ENCODE results near the gene FHIT.
"Not testable (repeated sequence)": the region's sequence is repeated elsewhere in the genome, so short reads cannot be mapped to it uniquely, and the experiment has no call there.

The FHIT gene

GRCh38 chr3:61077551-61077950, 173.7 kb downstream of the FHIT start:
- DNase-seq (ENCODE audit: low read depth, low spot score) = no peak
- H3K4me3 ChIP-seq (ENCODE audit: low read length) = no peak overlapping the region

DNA sequence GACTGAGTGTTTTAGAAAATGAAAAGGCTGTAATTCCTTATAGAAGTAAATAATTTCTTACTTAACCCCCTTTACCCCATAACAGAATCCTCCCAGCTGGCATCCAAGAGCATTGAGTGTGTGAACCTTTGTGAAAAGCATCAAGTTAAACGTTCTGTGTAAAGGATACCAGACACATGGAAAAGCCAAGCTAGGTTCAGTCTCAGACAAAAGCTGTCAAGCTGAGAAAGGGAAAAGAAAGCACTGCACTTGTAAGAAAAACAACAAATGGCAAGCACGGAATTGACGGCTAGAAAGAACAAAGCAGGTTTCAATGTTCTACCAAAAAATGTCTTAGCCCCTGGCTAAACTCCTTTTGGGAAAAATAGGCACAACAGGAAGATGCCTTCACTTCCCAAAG, 176.5 kb downstream of the FHIT start:
- DNase-seq (ENCODE audit: low read depth, low spot score) = no peak
- no peak overlapping the region for H3K4me3 ChIP-seq (ENCODE audit: low read length)

DNA sequence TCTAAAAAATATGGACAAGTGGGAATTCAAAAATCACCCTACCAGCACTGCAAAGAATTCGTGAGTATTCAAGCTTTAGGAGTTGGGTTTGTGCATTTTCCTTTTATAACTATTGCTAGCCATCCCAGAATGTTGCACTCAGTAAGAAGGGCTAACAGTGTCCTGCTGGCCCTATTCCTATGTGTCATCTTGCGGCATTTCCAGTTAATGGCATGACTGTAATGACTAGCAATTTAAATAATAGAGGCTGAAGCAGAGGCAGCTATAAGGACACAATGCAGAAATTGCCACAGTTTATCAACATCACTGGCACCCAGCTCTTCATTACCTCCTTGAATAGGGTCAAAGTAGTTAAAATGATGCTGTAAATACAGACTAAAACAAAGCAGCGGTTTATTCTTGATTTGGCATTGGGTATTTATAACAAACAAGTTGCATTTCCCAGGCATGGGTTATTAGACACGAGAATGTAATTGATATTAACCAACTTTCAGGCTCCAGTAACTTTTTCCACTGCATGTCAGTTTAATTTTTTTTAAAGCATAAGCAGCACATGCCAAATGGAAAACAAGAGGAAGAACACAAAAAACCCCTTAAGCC, 177.6 kb downstream of the FHIT start:
- H3K4me3 ChIP-seq (ENCODE audit: low read length) = no peak overlapping the region
- no peak for DNase-seq (ENCODE audit: low read depth, low spot score)

DNA sequence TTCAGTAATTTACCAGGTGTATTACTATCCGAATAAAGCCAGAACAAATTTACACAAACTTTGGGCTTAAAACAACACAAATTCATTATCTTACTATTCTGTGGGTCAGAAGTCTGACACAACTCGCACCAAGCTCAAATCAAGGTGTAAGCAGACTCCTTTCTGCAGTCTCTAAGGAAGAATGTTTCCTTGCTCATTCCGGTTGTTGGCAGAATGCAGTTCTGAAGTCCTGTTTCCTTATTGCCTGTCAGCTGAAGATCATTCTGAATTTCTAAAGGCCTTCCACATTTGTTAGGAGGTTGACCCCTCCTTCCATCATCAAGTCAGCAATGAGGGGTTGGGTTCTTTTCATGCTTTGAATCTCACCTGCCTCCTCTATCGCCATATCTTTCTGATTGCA, 183.2 kb downstream of the FHIT start:
- H3K4me3 ChIP-seq (ENCODE audit: low read length) = no peak overlapping the region
- no peak for DNase-seq (ENCODE audit: low read depth, low spot score)

DNA sequence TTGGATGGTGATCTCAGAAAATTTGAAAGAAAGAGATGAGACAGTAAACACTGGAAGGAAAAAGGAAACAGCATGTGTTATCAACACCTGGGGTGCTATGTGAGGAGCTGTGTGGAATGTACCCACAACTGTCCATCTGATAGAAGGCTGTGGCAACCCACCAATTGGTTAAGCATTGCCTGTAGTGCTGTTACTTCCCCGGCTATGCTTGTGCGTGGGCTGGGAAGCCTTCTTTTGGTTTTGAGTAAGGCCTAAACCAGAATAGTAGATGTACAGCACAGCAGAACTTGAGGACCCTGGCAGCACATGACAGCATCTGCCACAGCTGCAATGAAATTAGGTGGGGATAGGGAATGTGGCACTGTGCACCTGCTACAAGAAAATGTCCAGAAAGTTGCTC, 184.5 kb downstream of the FHIT start:
- no peak for DNase-seq (ENCODE audit: low read depth, low spot score)
- no peak overlapping the region for H3K4me3 ChIP-seq (ENCODE audit: low read length)

GRCh38 chr3:61066222-61066621, 185.0 kb downstream of the FHIT start:
- H3K4me3 ChIP-seq (ENCODE audit: low read length); DNase-seq (ENCODE audit: low read depth, low spot score): not testable (repeated sequence)

DNA sequence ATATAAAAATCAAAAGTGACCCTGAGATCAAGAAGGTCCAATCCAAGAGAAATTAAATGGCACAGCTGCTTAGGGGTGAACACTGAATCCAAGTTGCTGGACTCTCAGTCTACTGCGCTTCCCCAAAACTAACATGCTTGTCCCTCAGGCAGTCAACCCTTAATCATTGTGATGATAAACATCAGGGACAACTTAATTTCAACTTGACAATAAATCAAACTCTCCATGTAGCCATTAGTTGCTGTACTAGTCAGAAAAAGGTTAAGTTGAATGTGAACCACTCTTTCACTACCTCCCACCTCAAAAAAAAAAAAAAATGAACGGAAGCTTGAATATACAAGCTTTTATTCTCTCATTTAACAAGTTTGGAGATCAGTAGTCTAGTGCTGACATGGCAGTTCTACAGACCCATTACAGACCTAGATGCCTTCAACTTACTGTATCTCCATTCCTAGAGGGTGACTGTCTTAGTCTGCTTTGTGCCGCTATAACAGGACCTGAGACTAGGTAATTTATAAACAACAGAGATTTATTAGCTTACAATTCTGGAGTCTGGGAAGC, 185.7 kb downstream of the FHIT start:
- no peak for DNase-seq (ENCODE audit: low read depth, low spot score)
- no peak overlapping the region for H3K4me3 ChIP-seq (ENCODE audit: low read length)

DNA sequence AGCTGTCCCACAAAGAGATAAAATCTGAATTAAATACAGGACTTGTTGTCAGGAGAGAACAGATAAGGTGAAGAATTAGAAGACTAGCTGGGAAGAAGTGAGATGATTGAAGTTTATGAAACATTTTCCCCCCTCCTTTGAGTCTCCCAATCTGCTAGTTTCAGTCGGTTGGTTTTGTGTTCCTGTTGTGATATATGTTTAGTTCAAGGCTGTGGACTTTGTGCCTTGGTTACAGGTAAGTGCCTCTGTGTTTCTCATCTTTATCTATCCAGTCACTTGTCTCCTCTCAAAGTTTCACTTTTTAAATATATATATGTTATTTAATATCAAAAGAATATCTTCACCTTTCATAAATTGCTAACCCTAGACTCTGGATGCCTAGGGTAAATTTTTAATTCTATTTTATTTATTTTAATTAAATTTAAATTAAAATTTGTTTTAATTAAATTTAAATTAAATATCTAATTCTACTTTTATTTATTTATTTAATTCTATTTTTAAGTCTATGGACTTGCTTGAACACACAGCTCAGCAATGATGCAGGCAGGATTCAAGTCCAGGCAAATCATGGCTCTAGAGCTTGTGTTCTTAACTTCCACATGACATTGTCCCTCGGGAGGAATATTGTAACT, 190.0 kb downstream of the FHIT start:
- no peak overlapping the region for H3K4me3 ChIP-seq (ENCODE audit: low read length)
- DNase-seq (ENCODE audit: low read depth, low spot score) = no peak

DNA sequence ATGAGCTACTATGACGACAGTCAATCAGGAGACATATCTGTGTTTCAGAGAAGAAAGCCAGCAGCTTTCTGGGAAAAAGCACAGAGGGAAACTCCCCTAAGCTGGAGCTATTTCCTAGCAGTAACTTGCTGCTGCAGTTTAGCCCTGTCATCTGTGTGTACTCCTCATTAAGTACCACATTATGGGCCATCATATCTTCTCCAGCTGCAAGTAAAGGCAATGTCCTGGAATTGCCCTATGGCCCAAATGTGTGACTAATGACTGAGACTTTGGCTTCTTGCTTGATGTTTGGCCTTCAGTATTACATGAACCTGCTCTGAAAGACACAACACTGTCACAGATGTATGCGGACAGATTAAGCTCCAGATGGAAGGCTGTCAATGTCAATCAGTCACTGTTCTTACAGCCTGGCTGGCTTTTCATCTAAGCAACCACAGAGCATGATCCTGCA, 190.8 kb downstream of the FHIT start:
- no peak overlapping the region for H3K4me3 ChIP-seq (ENCODE audit: low read length)
- no peak for DNase-seq (ENCODE audit: low read depth, low spot score)

DNA sequence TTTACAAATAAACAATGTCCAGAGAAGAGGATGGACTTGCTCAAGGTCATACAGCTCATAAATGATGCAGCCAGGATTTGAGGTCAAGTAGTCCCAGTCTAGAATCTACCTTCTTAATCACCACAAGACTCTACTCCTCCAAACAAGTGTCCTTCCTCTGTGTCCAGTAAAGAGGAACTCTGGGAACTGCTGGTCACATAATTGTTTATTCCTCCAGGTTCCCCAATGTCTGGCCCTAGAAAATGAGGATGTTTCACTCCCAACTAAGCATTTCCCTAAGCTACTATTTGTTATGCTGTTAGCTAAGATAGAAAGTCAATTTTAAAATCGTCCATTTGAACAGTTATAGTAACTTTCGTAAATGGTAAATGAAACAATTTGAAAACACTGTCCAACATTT, 192.4 kb downstream of the FHIT start:
- DNase-seq (ENCODE audit: low read depth, low spot score) = no peak
- H3K4me3 ChIP-seq (ENCODE audit: low read length) = no peak overlapping the region

DNA sequence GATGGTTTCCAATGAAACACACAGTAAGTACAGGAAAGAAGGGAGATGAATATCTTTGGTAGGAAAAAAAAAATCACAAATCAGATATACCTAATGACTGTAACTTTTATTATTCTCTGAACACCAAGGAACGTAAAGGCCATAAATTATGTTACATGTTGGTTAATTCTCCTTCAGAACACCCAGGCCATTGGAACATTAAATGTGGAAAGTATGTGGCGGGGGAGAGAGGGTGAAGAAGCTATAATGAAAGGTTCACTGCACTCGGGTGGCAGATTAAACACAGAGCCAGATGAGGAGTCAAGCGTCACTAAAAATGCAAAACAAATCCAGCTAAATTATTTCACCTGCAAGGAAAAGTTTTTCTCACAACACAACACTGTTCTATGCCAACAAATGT, 193.8 kb downstream of the FHIT start:
- no peak for DNase-seq (ENCODE audit: low read depth, low spot score)
- no peak overlapping the region for H3K4me3 ChIP-seq (ENCODE audit: low read length)

DNA sequence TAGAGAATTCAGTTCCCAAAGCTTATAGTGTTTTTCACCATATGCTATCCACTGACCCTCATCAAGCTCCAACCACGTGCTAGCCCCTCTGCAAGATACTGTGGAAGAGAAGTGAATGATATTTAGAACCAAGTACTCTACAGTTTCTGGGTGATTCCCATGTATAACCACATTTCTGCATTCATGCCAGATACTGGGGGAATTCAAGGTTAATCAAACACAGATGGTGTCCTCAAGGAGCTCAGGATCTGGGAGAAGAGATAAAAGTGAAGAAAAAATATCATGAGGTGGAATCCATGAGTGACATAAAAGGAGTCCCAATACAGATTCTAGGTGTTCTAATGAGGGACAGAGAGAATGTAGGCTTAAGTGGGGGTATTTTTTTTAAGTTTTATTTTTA, 195.8 kb downstream of the FHIT start:
- no peak overlapping the region for H3K4me3 ChIP-seq (ENCODE audit: low read length)
- DNase-seq (ENCODE audit: low read depth, low spot score) = no peak

- DNase-seq (ENCODE audit: low read depth, low spot score) = no peak
- no peak overlapping the region for H3K4me3 ChIP-seq (ENCODE audit: low read length)
Observed at GRCh38 chr3:61053781-61054496, 197.3 kb downstream of the FHIT start.

DNA sequence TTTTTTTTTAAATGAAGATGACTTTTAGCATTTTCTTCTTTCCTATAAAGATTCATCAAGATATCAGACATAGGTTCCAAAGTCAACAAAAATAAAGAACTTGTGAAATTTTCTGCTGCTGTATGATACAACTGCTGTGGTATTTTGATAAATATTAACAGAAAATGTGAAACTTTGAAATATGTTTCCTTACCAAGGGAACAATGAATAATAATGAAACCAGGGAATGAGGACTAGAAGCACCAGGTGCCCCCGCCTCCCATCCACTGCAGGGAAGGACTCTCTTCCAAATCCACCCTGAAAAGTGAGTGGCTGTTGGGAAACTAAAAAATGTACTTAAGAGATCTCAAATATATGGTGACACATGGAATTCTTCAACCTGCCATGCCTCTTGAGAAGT, 198.4 kb downstream of the FHIT start:
- DNase-seq (ENCODE audit: low read depth, low spot score) = no peak
- H3K4me3 ChIP-seq (ENCODE audit: low read length) = no peak overlapping the region

GRCh38 chr3:61051666-61052065, 199.6 kb downstream of the FHIT start:
- no peak for DNase-seq (ENCODE audit: low read depth, low spot score)
- no peak overlapping the region for H3K4me3 ChIP-seq (ENCODE audit: low read length)

GRCh38 chr3:61045169-61045568, 206.1 kb downstream of the FHIT start:
- not testable (repeated sequence) for DNase-seq (ENCODE audit: low read depth, low spot score)

GRCh38 chr3:61043156-61043555, 208.1 kb downstream of the FHIT start:
- DNase-seq (ENCODE audit: low read depth, low spot score) = no peak
- H3K4me3 ChIP-seq (ENCODE audit: low read length) = no peak overlapping the region

More at GRCh38 chr3:61045169-61045568, 206.1 kb downstream of the FHIT start:
- H3K4me3 ChIP-seq (ENCODE audit: low read length) = not testable (repeated sequence)

DNA sequence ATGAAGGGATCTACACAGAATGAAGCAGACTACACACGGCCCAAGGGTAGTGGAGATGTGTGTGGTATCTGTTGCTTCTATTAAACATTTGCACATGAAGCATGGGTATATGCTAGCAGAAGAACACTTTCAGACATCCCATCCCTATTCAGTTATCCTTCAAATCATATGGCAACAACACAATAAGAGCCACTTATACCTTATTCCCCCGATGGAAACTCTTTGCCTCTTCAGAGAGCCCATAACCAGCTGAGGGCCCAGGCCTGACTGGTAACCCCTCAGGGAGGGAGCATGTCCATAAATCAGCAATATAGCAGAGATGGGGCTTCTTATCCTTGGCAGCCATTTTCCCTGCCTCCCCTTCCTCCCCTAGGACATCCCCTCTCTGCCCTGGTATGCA, 210.6 kb downstream of the FHIT start:
- H3K4me3 ChIP-seq (ENCODE audit: low read length) = no peak overlapping the region
- no peak for DNase-seq (ENCODE audit: low read depth, low spot score)

DNA sequence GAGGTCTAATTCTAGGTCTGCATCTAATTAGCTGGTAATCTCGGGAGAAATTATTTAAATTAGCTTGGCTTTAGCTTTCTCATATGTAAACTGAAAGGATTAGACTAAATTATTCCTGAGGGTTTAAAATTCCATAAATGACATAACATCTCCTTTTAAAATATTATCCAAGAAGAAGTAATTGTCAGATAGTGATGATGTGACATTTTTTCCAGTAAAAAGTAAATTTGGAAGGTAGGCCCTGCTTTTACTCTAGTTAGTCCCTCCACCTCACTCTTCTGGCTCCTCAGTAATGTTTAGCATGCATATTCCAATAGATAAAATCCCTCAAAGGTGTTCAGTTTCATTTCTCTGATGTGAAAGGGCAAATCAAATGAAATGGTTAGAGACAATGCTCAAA, 215.7 kb downstream of the FHIT start:
- no peak overlapping the region for H3K4me3 ChIP-seq (ENCODE audit: low read length)
- no peak for DNase-seq (ENCODE audit: low read depth, low spot score)

GRCh38 chr3:61032991-61033390, 218.3 kb downstream of the FHIT start:
- DNase-seq (ENCODE audit: low read depth, low spot score) = no peak
- H3K4me3 ChIP-seq (ENCODE audit: low read length) = no peak overlapping the region
